HG02678 (cell line): ENCODE measurements around the gene TAOK3.
A peak's percentile ranks its signal among the peaks of the same experiment; 100 is the strongest.
"Not testable (repeated sequence)": the region's sequence is repeated elsewhere in the genome, so short reads cannot be mapped to it uniquely, and the experiment has no call there.

Source experiments
- ATAC-seq: cut with Tn5 transposase; IDR thresholded peaks from one replicate; pipeline ENCODE4 v1.9.1; 2021; ENCODE audit warnings: mild to moderate bottlenecking, moderate library complexity; ENCODE audit not compliant: unreplicated experiment

The TAOK3 gene

GRCh38 chr12:118145798-118146156, 226.9 kb downstream of the TAOK3 start:
- ATAC-seq = no peak

GRCh38 chr12:118145113-118145797, 227.5 kb downstream of the TAOK3 start:
- no peak for ATAC-seq

- no peak for ATAC-seq
These were observed 228.2 kb downstream of the TAOK3 start for GRCh38 chr12:118144499-118144898.

GRCh38 chr12:118140825-118141224, 231.9 kb downstream of the TAOK3 start:
- no peak for ATAC-seq

- ATAC-seq = no peak
These were observed 235.5 kb downstream of the TAOK3 start for GRCh38 chr12:118137148-118137678.

- peak; percentile 41 for ATAC-seq
These were observed 236.1 kb downstream of the TAOK3 start for GRCh38 chr12:118136559-118137003.

- peak; percentile 96 for ATAC-seq
These were observed 236.7 kb downstream of the TAOK3 start, which contains the start of gene PEBP1 for GRCh38 chr12:118135788-118136558. TSS of gene PEBP1 (plus strand) at chr12:118136124. CDS start at chr12:118136210, 86 bp downstream.

- not testable (repeated sequence) for ATAC-seq
These were observed 243.3 kb downstream of the TAOK3 start for GRCh38 chr12:118129436-118129835.

- ATAC-seq = no peak
These were observed 244.8 kb downstream of the TAOK3 start for GRCh38 chr12:118127867-118128266.

- no peak for ATAC-seq
These were observed 246.5 kb downstream of the TAOK3 start for GRCh38 chr12:118126119-118126757.

- ATAC-seq = no peak
These were observed 247.0 kb downstream of the TAOK3 start for GRCh38 chr12:118125743-118126118.

GRCh38 chr12:118124333-118124874, 248.3 kb downstream of the TAOK3 start:
- no peak for ATAC-seq

- no peak for ATAC-seq
These were observed 250.4 kb downstream of the TAOK3 start for GRCh38 chr12:118122264-118122663.

- peak; percentile 66 for ATAC-seq
These were observed 251.9 kb downstream of the TAOK3 start for GRCh38 chr12:118120579-118121363.

GRCh38 chr12:118119449-118119879, 253.2 kb downstream of the TAOK3 start:
- ATAC-seq = no peak

GRCh38 chr12:118109088-118109487, 263.6 kb downstream of the TAOK3 start:
- ATAC-seq = no peak

- no peak for ATAC-seq
These were observed 265.0 kb downstream of the TAOK3 start for GRCh38 chr12:118107694-118108093.

GRCh38 chr12:118107011-118107410, 265.7 kb downstream of the TAOK3 start:
- ATAC-seq = no peak

- no peak for ATAC-seq
These were observed 268.9 kb downstream of the TAOK3 start, which contains the start of gene VSIG10 for GRCh38 chr12:118103601-118104382. TSS of gene VSIG10 (minus strand) at chr12:118104011. CDS start at chr12:118103671, 340 bp downstream.
